GM10248 (cell line): Measurements from ENCODE around the gene HEATR1.

Experiments
- CTCF ChIA-PET: fragments of 300-600 bp; sonication (Branson Sonifier 250); formaldehyde crosslinking; extraction: SDS; loops from one replicate; lab custom pipeline; 2021; ENCODE audit warnings: antibody characterized with exemption; lab: Yijun Ruan, JAX
- POLR2A ChIA-PET: fragments of 350-650 bp; sonication (Branson Sonifier 250); formaldehyde crosslinking; extraction: SDS; loops from one replicate; lab custom pipeline; 2020; ENCODE audit warnings: antibody characterized with exemption; lab: Yijun Ruan, JAX
- DNase-seq: peaks from one replicate; pipeline ENCODE4 v3.0.0; 2012; ENCODE audit errors: extremely low spot score
- TF ChIP-seq, protein P1 (sequence below): IDR thresholded peaks from 2 replicates; pipeline ENCODE4 v1.5.1; 2012; ENCODE audit warnings: mild to moderate bottlenecking, low read depth; ENCODE audit errors: extremely low read depth, missing control alignments, control extremely low read depth

The HEATR1 gene

DNA sequence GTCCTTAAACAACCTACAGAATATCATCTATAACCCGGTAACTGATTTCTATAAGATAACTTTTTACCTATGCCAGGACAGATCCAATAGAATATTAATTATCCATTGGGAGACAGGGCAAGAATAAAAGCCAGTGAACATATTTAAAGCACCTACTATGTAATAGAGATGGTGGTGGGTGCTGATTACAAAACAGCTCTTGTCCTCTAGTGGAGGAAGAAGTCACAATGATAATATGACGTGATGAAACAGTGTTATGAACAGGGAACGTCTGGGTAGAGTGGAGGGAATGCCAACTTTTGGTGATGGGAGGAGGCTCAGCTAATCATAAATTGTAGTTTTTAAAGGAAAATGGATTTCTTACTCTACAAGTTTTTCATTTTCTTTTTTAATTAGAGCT is 78.2 kb downstream of the HEATR1 start:
- DNase-seq = no peak
- ChIA-PET POLR2A (no interaction called here), CTCF (interaction anchor here (1.1 to 2.6 kb wide), 2 partner anchors 9 kb away, joined by 4 to 7 read pairs; no protein-coding TSS in a partner anchor)
- TF ChIP-seq, protein P1, sequence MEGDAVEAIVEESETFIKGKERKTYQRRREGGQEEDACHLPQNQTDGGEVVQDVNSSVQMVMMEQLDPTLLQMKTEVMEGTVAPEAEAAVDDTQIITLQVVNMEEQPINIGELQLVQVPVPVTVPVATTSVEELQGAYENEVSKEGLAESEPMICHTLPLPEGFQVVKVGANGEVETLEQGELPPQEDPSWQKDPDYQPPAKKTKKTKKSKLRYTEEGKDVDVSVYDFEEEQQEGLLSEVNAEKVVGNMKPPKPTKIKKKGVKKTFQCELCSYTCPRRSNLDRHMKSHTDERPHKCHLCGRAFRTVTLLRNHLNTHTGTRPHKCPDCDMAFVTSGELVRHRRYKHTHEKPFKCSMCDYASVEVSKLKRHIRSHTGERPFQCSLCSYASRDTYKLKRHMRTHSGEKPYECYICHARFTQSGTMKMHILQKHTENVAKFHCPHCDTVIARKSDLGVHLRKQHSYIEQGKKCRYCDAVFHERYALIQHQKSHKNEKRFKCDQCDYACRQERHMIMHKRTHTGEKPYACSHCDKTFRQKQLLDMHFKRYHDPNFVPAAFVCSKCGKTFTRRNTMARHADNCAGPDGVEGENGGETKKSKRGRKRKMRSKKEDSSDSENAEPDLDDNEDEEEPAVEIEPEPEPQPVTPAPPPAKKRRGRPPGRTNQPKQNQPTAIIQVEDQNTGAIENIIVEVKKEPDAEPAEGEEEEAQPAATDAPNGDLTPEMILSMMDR = no peak

DNA sequence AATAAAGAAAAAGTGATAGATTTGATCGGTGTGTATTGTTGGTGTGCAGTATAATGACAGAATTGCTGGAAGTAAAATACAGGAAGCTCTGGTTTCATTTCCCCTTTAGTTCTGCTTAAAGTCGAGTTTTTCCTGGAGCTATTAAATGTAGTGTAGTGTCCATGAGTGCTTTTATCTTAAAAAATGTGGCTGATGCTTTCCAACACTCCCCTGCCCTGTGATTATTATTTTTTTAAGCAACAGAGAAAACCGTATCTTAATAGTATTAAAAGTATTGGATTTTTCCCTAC is 79.5 kb downstream of the HEATR1 start:
- no peak for DNase-seq
- CTCF ChIA-PET = interaction anchor here (2.6 kb wide), 1 partner anchor 11 kb away, joined by 7 read pairs; no protein-coding TSS in a partner anchor
- TF ChIP-seq, protein P1 = no peak
- POLR2A ChIA-PET = no interaction called here

DNA sequence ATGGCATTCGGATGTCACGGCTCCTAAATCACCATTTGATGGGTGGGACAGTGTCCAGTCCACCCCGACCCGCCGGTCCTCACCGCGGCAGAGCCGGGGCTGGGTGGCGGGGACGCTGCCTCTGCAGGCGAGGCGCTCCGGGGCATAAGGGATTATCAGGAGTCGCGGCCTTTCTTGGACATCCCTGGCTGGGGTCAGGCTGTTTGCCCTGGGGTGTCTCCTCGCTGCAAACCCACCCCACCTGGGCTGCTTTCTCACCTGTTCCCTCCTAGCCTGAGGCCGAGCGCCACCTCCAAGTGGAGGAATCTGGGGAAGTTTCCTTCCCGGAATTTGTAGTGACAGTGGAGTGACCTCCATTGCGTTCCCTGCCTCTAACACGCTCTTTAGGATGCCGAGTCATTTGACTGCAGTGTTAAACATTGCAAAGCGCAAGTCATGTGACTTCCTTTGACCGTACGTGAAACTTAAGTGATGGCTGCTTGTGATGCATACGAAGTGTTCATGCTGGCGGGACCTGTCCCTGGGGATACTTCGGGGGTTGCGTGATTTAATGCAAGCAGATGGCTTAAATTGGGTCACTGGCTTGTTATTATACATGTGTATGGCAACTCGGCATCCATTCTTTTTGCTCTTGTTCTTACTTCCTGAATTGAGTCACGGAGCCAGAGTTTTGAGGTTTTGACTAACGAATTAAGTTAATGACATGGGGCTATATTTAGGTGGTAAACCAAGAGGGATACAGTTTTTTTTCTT is 80.0 kb downstream of the HEATR1 start:
- peak; percentile 81 for DNase-seq
- TF ChIP-seq, protein P1 = no peak
- CTCF ChIA-PET = no interaction called here
- POLR2A ChIA-PET = no interaction called here

DNA sequence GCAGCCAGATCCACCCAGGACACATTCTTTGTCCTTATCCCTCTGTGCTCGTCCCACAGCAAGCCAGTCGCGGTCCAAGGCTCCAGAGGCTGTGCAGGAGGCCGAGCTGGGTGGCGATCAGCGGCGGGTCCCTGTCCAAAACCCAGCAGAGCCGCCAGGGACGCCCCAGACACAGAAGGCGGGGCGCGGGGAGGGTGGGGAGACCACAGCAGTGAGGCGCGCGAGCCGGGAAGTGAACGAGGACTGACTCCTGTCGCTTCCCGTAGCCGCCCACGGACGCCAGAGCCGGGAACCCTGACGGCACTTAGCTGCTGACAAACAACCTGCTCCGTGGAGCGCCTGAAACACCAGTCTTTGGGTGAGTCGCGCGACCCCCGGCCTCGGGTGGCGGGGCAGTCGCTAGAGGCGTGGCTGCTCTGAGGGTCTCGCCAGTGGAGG is 80.6 kb downstream of the HEATR1 start, which contains the start of gene LGALS8:
Gene LGALS8 (plus strand): TSS at position 279 of the 438 bp plus-strand sequence. CDS start 2,089 bp downstream, outside the sequence.
- TF ChIP-seq, protein P1 = no peak
- CTCF ChIA-PET = no interaction called here
- peak; percentile 88 for DNase-seq
- POLR2A ChIA-PET = no interaction called here

DNA sequence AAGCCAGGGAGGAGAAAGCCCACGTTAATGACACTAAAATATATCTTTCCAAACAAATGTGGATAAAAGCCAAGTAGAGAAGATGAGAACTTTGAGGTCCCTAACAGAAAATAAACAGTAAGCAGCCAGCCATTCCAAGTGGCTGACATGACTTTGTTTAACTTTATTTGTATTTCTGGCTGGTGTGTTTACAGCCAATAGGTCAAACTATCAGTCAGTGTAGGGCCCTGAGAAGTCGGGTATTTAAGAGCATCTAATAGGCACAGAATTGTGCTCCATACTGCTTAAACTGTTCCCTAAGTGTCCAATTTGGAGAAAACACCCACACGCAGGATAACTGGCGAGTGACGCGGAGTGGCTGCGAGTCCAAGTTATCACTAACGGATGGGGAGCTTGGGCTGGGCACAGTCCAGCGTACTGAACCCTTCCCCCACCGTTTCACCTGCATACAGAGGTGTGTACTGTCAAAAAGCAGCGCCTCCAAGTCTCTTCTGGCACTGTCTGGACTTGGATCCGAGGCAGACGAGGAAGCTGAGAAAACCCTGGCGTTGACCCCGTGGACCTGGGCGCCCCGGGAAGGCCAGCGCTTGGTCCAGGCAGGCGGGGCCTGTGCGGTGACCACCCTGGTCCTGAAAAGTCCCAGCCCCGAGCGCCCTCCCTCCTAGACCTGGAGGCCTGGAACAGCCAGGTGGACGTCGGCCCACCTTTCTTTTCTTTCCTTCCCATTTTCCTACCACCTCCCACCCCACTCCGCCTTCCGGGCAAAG is 81.2 kb downstream of the HEATR1 start:
- ChIA-PET CTCF (no interaction called here), POLR2A (no interaction called here)
- no peak for DNase-seq
- TF ChIP-seq, protein P1 = no peak

DNA sequence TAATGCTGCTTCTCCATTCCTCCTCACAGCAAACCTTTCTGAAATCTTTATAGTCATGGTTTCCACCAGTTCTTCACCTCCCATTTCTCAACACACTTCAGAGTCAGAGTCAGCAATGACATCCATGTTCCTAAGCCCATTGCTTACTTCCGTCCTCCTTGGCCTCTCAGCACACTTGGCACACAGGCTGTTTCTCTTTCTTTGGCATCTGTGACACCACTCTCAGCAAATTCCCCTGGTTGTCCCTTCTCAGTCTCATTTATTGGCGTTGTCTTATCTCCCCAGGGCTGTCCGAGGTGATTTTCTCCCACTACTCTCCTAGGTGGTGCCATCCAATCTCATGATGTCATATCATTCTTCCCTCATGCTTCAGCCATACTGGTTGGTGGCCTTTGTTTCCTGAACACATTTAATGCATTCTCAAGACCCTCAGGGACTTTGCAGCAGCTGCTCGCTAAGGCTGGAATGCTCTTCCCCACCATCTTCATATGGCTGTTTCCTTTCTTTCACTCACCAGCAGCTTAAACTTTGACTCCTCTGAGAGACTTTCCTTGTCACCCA is 83.8 kb downstream of the HEATR1 start:
- DNase-seq = no peak
- ChIA-PET POLR2A (interaction anchor here (0.7 kb wide), 1 partner anchor 1296 kb away, joined by 6 read pairs; no protein-coding TSS in a partner anchor), CTCF (interaction anchor here (0.9 kb wide), 1 partner anchor 14 kb away, joined by 3 read pairs; no protein-coding TSS in a partner anchor)
- TF ChIP-seq, protein P1 = no peak
